ENCODE data around the gene MED25. TPM values are rescaled to one million over a fixed set of nuclear protein-coding genes. Genes with fewer than 3 reads are reported as not detected.

Gene MED25
- total and polyA plus RNA-seq, 2 of the 8 experiments (the other 6 are each of a cell fraction or from before 2014, with no cell fraction given), result 21.6 to 71.4 TPM

DNA sequence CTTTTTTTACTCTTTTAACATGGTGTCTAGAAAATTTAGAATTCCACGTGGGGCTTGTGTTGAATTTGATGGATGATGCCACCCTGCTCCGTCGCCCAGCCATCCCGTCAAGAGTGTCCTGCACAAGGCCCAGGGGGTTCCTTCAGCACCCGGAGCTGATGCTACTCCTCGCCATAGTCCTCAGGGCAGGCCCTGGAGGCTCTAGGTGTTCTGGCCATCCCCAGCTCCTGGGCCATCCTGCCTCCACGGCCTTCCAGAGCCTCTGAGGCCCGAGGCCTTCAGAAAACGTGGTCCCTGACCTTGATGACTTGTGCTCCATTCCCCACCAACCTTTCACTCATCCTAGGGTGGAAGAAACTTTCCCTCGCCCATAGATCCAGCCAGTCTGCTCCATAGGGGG lies 55.7 kb downstream of the MED25 start:
- Histone ChIP-seq H3K79me1 (ENCODE audit: low read depth, low read length) (peaks cover 12% of the 10 kb centered on the region), H3K4me2 (ENCODE audit: insufficient read depth in 1 of 2, low read depth in 2 of 2, low read length in 2 of 2) (no peak overlapping the region), H2BK12ac (ENCODE audit: low read depth, low read length) (no peak overlapping the region), H3K27me3 (replicated peaks in 1 of 4; ENCODE audit: control insufficient read depth in 3 of 4, extremely low read depth in 1 of 4, insufficient read depth in 3 of 4, low read length in 3 of 4) (no peaks in the 10 kb centered on the region), H2BK120ac (replicated peaks; ENCODE audit: low read depth, low read length) (no peak overlapping the region), H2BK5ac (ENCODE audit: low read depth, low read length) (no peak overlapping the region), H2BK15ac (ENCODE audit: low read length) (no peak overlapping the region), H2AFZ (ENCODE audit: low read length) (no peak overlapping the region), H2AK5ac (ENCODE audit: low read depth, low read length) (no peak overlapping the region), H3K9me3 (ENCODE audit: insufficient read depth in 2 of 2, low read depth in 1 of 2, low read length in 1 of 2) (no peaks in the 10 kb centered on the region), H2BK20ac (ENCODE audit: low read length) (no peak overlapping the region), H3K18ac (ENCODE audit: extremely low read depth, low read length) (no peak overlapping the region), H3K4ac (replicated peaks; ENCODE audit: insufficient read length, low read depth, low read length) (no peak overlapping the region), H3K79me2 (ENCODE audit: control insufficient read depth in 1 of 2, insufficient read depth in 2 of 2, low read length in 2 of 2) (peaks cover 0 to 23% of the 10 kb centered on the region in 2 experiments; a peak in 2 of 4 replicates), H4K91ac (replicated peaks; ENCODE audit: insufficient read length, low read length) (no peak overlapping the region), H3K56ac (replicated peaks; ENCODE audit: insufficient read length, low read depth, low read length) (no peak overlapping the region), H4K8ac (ENCODE audit: extremely low read depth, insufficient read depth, low read length) (peak overlapping the region; percentile 73; the same call in 1 of the 2 replicates), H4K20me1 (replicated peaks in 1 of 2; ENCODE audit: control insufficient read depth in 1 of 2, insufficient read depth in 2 of 2, low read length in 2 of 2) (peaks cover 0 to 3% of the 10 kb centered on the region in 2 experiments), H3K23me2 (ENCODE audit: low read depth, low read length) (peaks cover 22% of the 10 kb centered on the region), H3K4me3 (ENCODE audit: extremely low read depth in 1 of 4, insufficient read depth in 2 of 4, low read depth in 3 of 4, low read length in 4 of 4) (no peak overlapping the region), H3K4me1 (replicated peaks in 1 of 4; ENCODE audit: control insufficient read depth in 3 of 4, insufficient read depth in 4 of 4, low read length in 3 of 4) (peaks cover 0 to 14% (median 9%) of the 10 kb centered on the region in 4 experiments; a peak in 6 of 7 replicates), H3K27ac (ENCODE audit: low read depth, low read length) (no peak overlapping the region), H3K14ac (ENCODE audit: insufficient read length) (no peak overlapping the region), H4K5ac (ENCODE audit: insufficient read length, low read depth, low read length) (no peak overlapping the region), H3K23ac (ENCODE audit: insufficient read length) (no peak overlapping the region), H3K9ac (replicated peaks in 1 of 4; ENCODE audit: extremely low read depth in 1 of 4, low read depth in 3 of 4, low read length in 3 of 4) (no peak overlapping the region), H3K36me3 (ENCODE audit: control insufficient read depth in 2 of 4, insufficient read depth in 4 of 4, low read length in 3 of 4) (no peaks in the 10 kb centered on the region; a peak in 1 of 8 replicates)
- CTCF ChIA-PET (ENCODE audit: partially characterized antibody), result interaction anchor here (0.5 kb wide), 1 partner anchor 12 kb away, joined by 3 read pairs; no protein-coding TSS in a partner anchor
- POLR2A ChIA-PET (ENCODE audit: partially characterized antibody), result interaction anchor here (1.4 to 5.3 kb wide), 3 partner anchors 11 to 19 kb away, joined by 4 to 55 read pairs (median 6); no protein-coding TSS in a partner anchor
- FAIRE-seq, result no peak
- WGBS, 2 experiments (ENCODE audit: extremely low coverage in 1 of 2, insufficient coverage in 1 of 2, insufficient read length in 1 of 2, insufficient replicate concordance in 2 of 2, low coverage in 1 of 2, low lambda C conversion rate in 2 of 2, missing lambda C conversion rate in 1 of 2), result 75% methylated on average over 10 of the region's 10 CpGs; no CpG with 5 or more reads in 1 of the 2 experiments
- no peak for TF ChIP-seq KDM1A (IDR thresholded peaks at IDR 0.05; ENCODE audit: borderline replicate concordance, low read length)
- TF ChIP-seq, protein P1, sequence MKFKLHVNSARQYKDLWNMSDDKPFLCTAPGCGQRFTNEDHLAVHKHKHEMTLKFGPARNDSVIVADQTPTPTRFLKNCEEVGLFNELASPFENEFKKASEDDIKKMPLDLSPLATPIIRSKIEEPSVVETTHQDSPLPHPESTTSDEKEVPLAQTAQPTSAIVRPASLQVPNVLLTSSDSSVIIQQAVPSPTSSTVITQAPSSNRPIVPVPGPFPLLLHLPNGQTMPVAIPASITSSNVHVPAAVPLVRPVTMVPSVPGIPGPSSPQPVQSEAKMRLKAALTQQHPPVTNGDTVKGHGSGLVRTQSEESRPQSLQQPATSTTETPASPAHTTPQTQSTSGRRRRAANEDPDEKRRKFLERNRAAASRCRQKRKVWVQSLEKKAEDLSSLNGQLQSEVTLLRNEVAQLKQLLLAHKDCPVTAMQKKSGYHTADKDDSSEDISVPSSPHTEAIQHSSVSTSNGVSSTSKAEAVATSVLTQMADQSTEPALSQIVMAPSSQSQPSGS (IDR thresholded peaks at IDR 0.05; ENCODE audit: low read length), result no peak
- DNase-seq (ENCODE audit: low read depth in 1 of 2, low spot score in 2 of 2), result no peak
